PC-9 (cell line): ENCODE measurements around the gene STPG3. TPM values are rescaled to one million over a fixed set of nuclear protein-coding genes. Genes with fewer than 3 reads are reported as not detected.
A peak's percentile ranks its signal among the peaks of the same experiment; 100 is the strongest.

Source experiments
- BruUV-seq: library from RNA; stranded (reverse); fragments of 400-500 nt; replicated peaks from 2 replicates; lab custom pipeline; 2021; lab: Mats Ljungman, UMichigan
- CTCF ChIA-PET: fragments of 300-600 bp; sonication (Branson Sonifier 250); formaldehyde crosslinking; loops from one replicate; lab custom pipeline; 2022; ENCODE audit warnings: antibody characterized with exemption; lab: Charles Lee
- POLR2A ChIA-PET: fragments of 300-600 bp; sonication (Branson Sonifier 250); formaldehyde crosslinking; loops from one replicate; lab custom pipeline; 2022; ENCODE audit warnings: antibody characterized with exemption; ENCODE audit not compliant: unreplicated experiment; lab: Charles Lee
- DNase-seq, 2 experiments: peaks; one replicate each; pipeline versions ENCODE4 v3.0.0 to v3.0.0-alpha.2; 2015 to 2022; ENCODE audit warnings: mixed read lengths in 1 of 2
- H2AFZ ChIP-seq: fragments of 200-600 bp; sonication (generic); 2 replicates; pipeline ENCODE4 v1.8.1; 2017; ENCODE audit warnings: antibody characterized with exemption
- H3F3A ChIP-seq: fragments of 200-600 bp; sonication (generic); 2 replicates; pipeline ENCODE4 v1.8.1; 2017; ENCODE audit warnings: antibody characterized with exemption, mild to moderate bottlenecking, low read depth; ENCODE audit not compliant: insufficient read depth
- H3K27ac ChIP-seq: fragments of 200-600 bp; sonication (generic); 2 replicates; pipeline ENCODE4 v1.6.1; 2016; ENCODE audit warnings: mixed run types
- H3K27me3 ChIP-seq: fragments of 200-600 bp; sonication (generic); 2 replicates; pipeline ENCODE4 v1.6.1; 2016; ENCODE audit warnings: low read depth, mixed run types; ENCODE audit not compliant: insufficient read depth
- H3K36me3 ChIP-seq: fragments of 200-600 bp; sonication (generic); 2 replicates; pipeline ENCODE4 v1.6.1; 2016; ENCODE audit warnings: low read depth, mixed run types
- H3K4me1 ChIP-seq: fragments of 200-600 bp; sonication (generic); replicated peaks from 2 replicates; pipeline ENCODE4 v1.6.1; 2016; ENCODE audit warnings: mixed run types; ENCODE audit not compliant: insufficient read depth
- H3K4me2 ChIP-seq: fragments of 200-600 bp; sonication (generic); 2 replicates; pipeline ENCODE4 v1.6.1; 2017; ENCODE audit warnings: mixed run types
- H3K4me3 ChIP-seq: fragments of 200-600 bp; sonication (generic); 2 replicates; pipeline ENCODE4 v1.6.1; 2016; ENCODE audit warnings: mixed run types
- H3K79me2 ChIP-seq: fragments of 200-600 bp; sonication (generic); 2 replicates; pipeline ENCODE4 v1.6.1; 2017; ENCODE audit warnings: low read depth, mixed run types
- H3K9me2 ChIP-seq: fragments of 200-600 bp; sonication (generic); 2 replicates; pipeline ENCODE4 v1.8.1; 2017; ENCODE audit warnings: mild to moderate bottlenecking; ENCODE audit not compliant: insufficient read depth
- H3K9me3 ChIP-seq: fragments of 200-600 bp; sonication (generic); 2 replicates; pipeline ENCODE4 v1.8.1; 2016; ENCODE audit warnings: low read depth; ENCODE audit not compliant: insufficient read depth
- H4K20me1 ChIP-seq: fragments of 200-600 bp; sonication (generic); 2 replicates; pipeline ENCODE4 v1.8.1; 2017; ENCODE audit not compliant: insufficient read depth
- EZH2 ChIP-seq: fragments of 200-600 bp; sonication (generic); IDR thresholded peaks from 2 replicates; pipeline ENCODE4 v1.8.0; 2017; ENCODE audit warnings: antibody characterized with exemption, low read depth
- intact Hi-C: fragments of 100-400 bp; cut with micrococcal nuclease; formaldehyde crosslinking; loops from one replicate; pipeline ENCODE4 v1.10.0; 2022; ENCODE audit not compliant: unreplicated experiment
- total RNA-seq: library from RNA; stranded (reverse); gene quantifications from 2 replicates; pipeline ENCODE4 v1.2.3, GENCODE V29; 2021
- TF ChIP-seq, protein P1 (sequence below): fragments of 200-600 bp; sonication (generic); conservative IDR thresholded peaks from 2 replicates; pipeline ENCODE4 v1.6.1; 2017; ENCODE audit warnings: mixed run types, antibody characterized with exemption, mild to moderate bottlenecking, moderate library complexity

Gene STPG3
- total RNA-seq, 1 experiment from 2014 or later: 0.46 TPM

DNA sequence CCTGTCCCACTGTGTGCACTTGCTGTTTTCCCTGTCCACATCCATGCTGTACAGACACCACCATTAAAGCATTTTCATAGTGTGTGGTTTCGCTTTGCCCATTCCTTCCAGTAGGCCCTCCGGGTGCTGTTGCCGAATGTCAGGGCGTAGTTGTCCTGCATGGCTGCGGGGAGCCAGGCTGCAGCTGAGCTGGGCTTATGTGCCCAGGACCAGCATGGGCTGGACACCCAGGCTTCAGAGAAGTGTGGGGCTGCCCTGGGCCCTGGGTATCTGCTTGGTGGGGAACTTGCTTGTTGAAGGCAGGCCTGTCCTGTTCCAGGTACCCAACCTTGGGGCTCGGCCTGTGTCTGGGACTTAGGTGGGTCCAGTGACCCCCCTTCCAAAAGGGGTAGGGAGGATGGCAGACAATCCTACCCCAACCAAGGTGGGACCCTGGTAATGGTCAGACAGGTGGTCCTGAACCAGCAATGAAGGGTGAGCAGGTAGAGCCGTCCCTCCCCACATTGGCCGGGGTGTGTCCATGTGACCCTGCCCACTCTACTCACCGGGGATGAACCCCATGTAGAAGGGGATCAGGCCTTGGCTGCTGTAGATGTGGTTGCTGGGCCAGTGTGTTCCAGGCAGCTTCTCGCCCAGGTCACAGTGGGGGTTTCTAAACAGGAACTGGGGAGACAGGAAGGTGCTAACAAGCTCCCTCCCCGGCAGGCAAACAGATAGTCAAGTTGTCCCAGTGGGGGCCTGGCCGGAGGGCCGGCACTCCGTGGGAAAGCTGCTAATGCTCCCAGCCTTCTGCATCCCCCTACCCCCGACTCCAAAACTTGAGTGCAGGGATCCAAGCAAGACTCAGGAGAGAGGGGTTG lies 7.2 kb upstream of the STPG3 start:
- Histone ChIP-seq H3K9me2 (no peaks in the 10 kb centered on the region), H3K27ac (no peak overlapping the region), H3F3A (peaks cover 40% of the 10 kb centered on the region), H3K4me1 (peaks cover 25% of the 10 kb centered on the region), H3K79me2 (peaks cover 38% of the 10 kb centered on the region), H3K9me3 (no peaks in the 10 kb centered on the region), H3K27me3 (no peaks in the 10 kb centered on the region), H4K20me1 (peaks cover 29% of the 10 kb centered on the region), H3K4me3 (no peak overlapping the region), H2AFZ (no peak overlapping the region), H3K4me2 (peak overlapping the region; percentile 99; the same call in 1 of the 2 replicates), H3K36me3 (peaks cover 21% of the 10 kb centered on the region; the same call in 1 of the 2 replicates)
- TF ChIP-seq, protein P1, sequence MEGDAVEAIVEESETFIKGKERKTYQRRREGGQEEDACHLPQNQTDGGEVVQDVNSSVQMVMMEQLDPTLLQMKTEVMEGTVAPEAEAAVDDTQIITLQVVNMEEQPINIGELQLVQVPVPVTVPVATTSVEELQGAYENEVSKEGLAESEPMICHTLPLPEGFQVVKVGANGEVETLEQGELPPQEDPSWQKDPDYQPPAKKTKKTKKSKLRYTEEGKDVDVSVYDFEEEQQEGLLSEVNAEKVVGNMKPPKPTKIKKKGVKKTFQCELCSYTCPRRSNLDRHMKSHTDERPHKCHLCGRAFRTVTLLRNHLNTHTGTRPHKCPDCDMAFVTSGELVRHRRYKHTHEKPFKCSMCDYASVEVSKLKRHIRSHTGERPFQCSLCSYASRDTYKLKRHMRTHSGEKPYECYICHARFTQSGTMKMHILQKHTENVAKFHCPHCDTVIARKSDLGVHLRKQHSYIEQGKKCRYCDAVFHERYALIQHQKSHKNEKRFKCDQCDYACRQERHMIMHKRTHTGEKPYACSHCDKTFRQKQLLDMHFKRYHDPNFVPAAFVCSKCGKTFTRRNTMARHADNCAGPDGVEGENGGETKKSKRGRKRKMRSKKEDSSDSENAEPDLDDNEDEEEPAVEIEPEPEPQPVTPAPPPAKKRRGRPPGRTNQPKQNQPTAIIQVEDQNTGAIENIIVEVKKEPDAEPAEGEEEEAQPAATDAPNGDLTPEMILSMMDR: no peak
- TF ChIP-seq EZH2: no peak
- POLR2A ChIA-PET: interaction anchor here (0.5 to 1.1 kb wide), 3 partner anchors 10 to 113 kb away, joined by 3 to 5 read pairs (median 3); no protein-coding TSS in a partner anchor
- DNase-seq: no peak
- CTCF ChIA-PET: no interaction called here
- BruUV-seq: no TSS peak
- intact Hi-C loops: loop anchor here (1.0 to 5.0 kb wide), 3 partner anchors 22 to 452 kb away; partner anchors contain the start of genes RNF208 and TMEM141

- CTCF ChIA-PET: no interaction called here
- intact Hi-C loops: loop anchor here (5.0 kb wide), 2 partner anchors 368 to 452 kb away; partner anchors contain the start of gene TMEM141
- no peak overlapping the region for H2AFZ ChIP-seq
- no peak overlapping the region for H3K27ac ChIP-seq
- TF ChIP-seq, protein P1: no peak
- no peak for TF ChIP-seq EZH2
- H3K9me3 ChIP-seq: no peaks in the 10 kb centered on the region
- H3K4me2 ChIP-seq: no peak overlapping the region
- H3K9me2 ChIP-seq: no peaks in the 10 kb centered on the region
- H3K36me3 ChIP-seq: peaks cover 21% of the 10 kb centered on the region; the same call in 1 of the 2 replicates
- BruUV-seq: no TSS peak
- H4K20me1 ChIP-seq: peaks cover 29% of the 10 kb centered on the region
- H3K4me3 ChIP-seq: no peak overlapping the region
- peaks cover 42% of the 10 kb centered on the region for H3F3A ChIP-seq
- peaks cover 29% of the 10 kb centered on the region for H3K79me2 ChIP-seq
- POLR2A ChIA-PET: interaction anchor here (1.1 kb wide), 1 partner anchor 10 kb away, joined by 5 read pairs; no protein-coding TSS in a partner anchor
- peaks cover 15% of the 10 kb centered on the region for H3K4me1 ChIP-seq
- DNase-seq: no peak
- no peaks in the 10 kb centered on the region for H3K27me3 ChIP-seq
Measured at GRCh38 chr9:137244486-137245449, 6.3 kb upstream of the STPG3 start.
